HepG2 (cell line): ENCODE data around the gene PHLPP2. TPM values are rescaled to one million over a fixed set of nuclear protein-coding genes. Genes with fewer than 3 reads are reported as not detected.
A peak's percentile ranks its signal among the peaks of the same experiment; 100 is the strongest.

Experiments
- AKAP8 ChIP-seq: sonication (generic); formaldehyde crosslinking; IDR thresholded peaks from 2 replicates; pipeline ENCODE4 v1.5.1; 2020; ENCODE audit warnings: mild to moderate bottlenecking, missing genetic modification reagents
- ATM ChIP-seq: fragments of 450-650 bp; IDR thresholded peaks from 2 replicates; pipeline ENCODE4 v1.7.1; 2017; ENCODE audit warnings: mild to moderate bottlenecking, borderline replicate concordance
- DZIP1 ChIP-seq: sonication (generic); formaldehyde crosslinking; IDR thresholded peaks from 2 replicates; pipeline ENCODE4 v1.5.0; 2020; ENCODE audit warnings: mild to moderate bottlenecking, missing genetic modification reagents
- ELF3 ChIP-seq: IDR thresholded peaks from 2 replicates; pipeline ENCODE4 v1.6.1; 2016; ENCODE audit warnings: missing genetic modification reagents, missing compliant biosample characterization
- ELF4 ChIP-seq: sonication (generic); formaldehyde crosslinking; IDR thresholded peaks from 2 replicates; pipeline ENCODE4 v1.5.0; 2020; ENCODE audit warnings: missing genetic modification reagents, mild to moderate bottlenecking, moderate library complexity, borderline replicate concordance
- ESRRA ChIP-seq: sonication (generic); formaldehyde crosslinking; IDR thresholded peaks from 2 replicates; pipeline ENCODE4 v1.5.1; 2020; ENCODE audit warnings: mild to moderate bottlenecking, low read depth, missing genetic modification reagents
- ETV6 ChIP-seq: sonication (generic); formaldehyde crosslinking; conservative IDR thresholded peaks from 2 replicates; pipeline ENCODE4 v1.4.0; 2020; ENCODE audit warnings: missing genetic modification reagents
- HNF4A ChIP-seq: sonication (generic); formaldehyde crosslinking; IDR thresholded peaks from 2 replicates; pipeline ENCODE4 v1.4.0; 2020; ENCODE audit warnings: missing genetic modification reagents
- JUND ChIP-seq: sonication (generic); formaldehyde crosslinking; IDR thresholded peaks from 2 replicates; pipeline ENCODE4 v1.8.0; 2022; ENCODE audit warnings: mild to moderate bottlenecking, missing genetic modification reagents
- KAT7 ChIP-seq: IDR thresholded peaks from 2 replicates; pipeline ENCODE4 v1.6.1; 2018; ENCODE audit warnings: borderline replicate concordance, missing compliant biosample characterization
- KDM5B ChIP-seq: sonication (generic); formaldehyde crosslinking; IDR thresholded peaks from 2 replicates; pipeline ENCODE4 v1.4.0; 2020; ENCODE audit warnings: missing genetic modification reagents, mild to moderate bottlenecking, borderline replicate concordance
- NCOA5 ChIP-seq: sonication (generic); formaldehyde crosslinking; IDR thresholded peaks from 2 replicates; pipeline ENCODE4 v1.4.0; 2020; ENCODE audit warnings: missing genetic modification reagents
- NFAT5 ChIP-seq: sonication (generic); formaldehyde crosslinking; IDR thresholded peaks from 2 replicates; pipeline ENCODE4 v1.4.0; 2020; ENCODE audit warnings: missing genetic modification reagents
- PHF21A ChIP-seq: sonication (generic); formaldehyde crosslinking; IDR thresholded peaks from 2 replicates; pipeline ENCODE4 v1.5.0; 2020; ENCODE audit warnings: mild to moderate bottlenecking, missing genetic modification reagents
- PHF5A ChIP-seq: IDR thresholded peaks from one replicate; pipeline ENCODE4 v1.6.1; 2018; ENCODE audit warnings: low read depth, missing genetic modification reagents; ENCODE audit not compliant: unreplicated experiment
- SMAD9 ChIP-seq: sonication (generic); formaldehyde crosslinking; IDR thresholded peaks from 2 replicates; pipeline ENCODE4 v1.5.1; 2020; ENCODE audit warnings: mild to moderate bottlenecking, missing genetic modification reagents
- TFDP1 ChIP-seq: IDR thresholded peaks from 2 replicates; pipeline ENCODE4 v1.6.1; 2016; ENCODE audit warnings: missing compliant biosample characterization, missing genetic modification reagents, borderline replicate concordance
- ZBTB38 ChIP-seq: sonication (generic); formaldehyde crosslinking; IDR thresholded peaks from 2 replicates; pipeline ENCODE4 v1.5.1; 2020; ENCODE audit warnings: mild to moderate bottlenecking, missing genetic modification reagents
- ZNF501 ChIP-seq: sonication (generic); formaldehyde crosslinking; IDR thresholded peaks from 2 replicates; pipeline ENCODE4 v1.5.1; 2020; ENCODE audit warnings: mild to moderate bottlenecking, moderate library complexity, missing genetic modification reagents
- ZNF619 ChIP-seq: sonication (generic); formaldehyde crosslinking; IDR thresholded peaks from 2 replicates; pipeline ENCODE4 v1.4.0; 2020; ENCODE audit warnings: mild to moderate bottlenecking, missing genetic modification reagents
- ZNF747 ChIP-seq: sonication (generic); formaldehyde crosslinking; IDR thresholded peaks from 2 replicates; pipeline ENCODE4 v1.8.1; 2023; ENCODE audit warnings: missing genetic modification reagents, mild to moderate bottlenecking, borderline replicate concordance
- polyA plus RNA-seq, 8 experiments: library from polyadenylated mRNA; depleted of rRNA in 3 of 8; stranded (reverse) in 7 of 8; unstranded in 1 of 8; fragments of >200 nt; fragmentation: Illumina TruSeq in 4 of 8; extraction: Trizol in 4 of 8; gene quantifications; 2 replicates each; pipeline versions ENCODE4 v1.2.1 to v1.2.3, GENCODE V29; 2011 to 2016; ENCODE audit warnings: low read depth in 4 of 8, missing spikeins in 1 of 8, mixed read lengths in 1 of 8; ENCODE audit not compliant: insufficient read depth in 1 of 8
- total RNA-seq, 5 experiments: library from RNA; depleted of rRNA; stranded (reverse); fragments of >200 nt; fragmentation: Illumina TruSeq; extraction: Trizol; gene quantifications; 2 replicates each; pipeline ENCODE4 v1.2.3, GENCODE V29; 2016; ENCODE audit warnings: low read depth in 1 of 5

PHLPP2 gene
- total and polyA plus RNA-seq, 2 of the 13 experiments (the other 11 are each of a cell fraction or from before 2014, with no cell fraction given), result 8.9 TPM

- TF ChIP-seq DZIP1 (CRISPR knock-in tag), result peak; percentile 96
- peak; percentile 69; the same call in 1 of the 2 replicates for TF ChIP-seq ATM
- no peak for TF ChIP-seq NCOA5 (CRISPR knock-in tag)
- 0 out of 2 replicates have a peak, but pooled peaks have one; percentile 16 for TF ChIP-seq HNF4A
- TF ChIP-seq ELF3, result peak; percentile 31; the same call in 1 of the 2 replicates
- no peak for TF ChIP-seq KAT7 (CRISPR knock-in tag)
- no peak for TF ChIP-seq PHF5A
- peak; percentile 87; the same call in 1 of the 2 replicates for TF ChIP-seq ZNF501 (CRISPR knock-in tag)
- TF ChIP-seq PHF21A (CRISPR knock-in tag), result peak; percentile 82
- TF ChIP-seq JUND (CRISPR knock-in tag), result 0 out of 2 replicates have a peak, but pooled peaks have one; percentile 36
- peak; percentile 66; the same call in 1 of the 2 replicates for TF ChIP-seq ZNF619
- TF ChIP-seq AKAP8 (CRISPR knock-in tag), result no peak
- peak; percentile 54 for TF ChIP-seq ZBTB38
- no peak for TF ChIP-seq TFDP1 (CRISPR knock-in tag)
- peak; percentile 68; the same call in 1 of the 2 replicates for TF ChIP-seq ESRRA (CRISPR knock-in tag)
- TF ChIP-seq ELF4 (CRISPR knock-in tag), result peak; percentile 82; the same call in 1 of the 2 replicates
- peak; percentile 54; the same call in 1 of the 2 replicates for TF ChIP-seq SMAD9 (CRISPR knock-in tag)
- TF ChIP-seq ZNF747 (CRISPR knock-in tag), result peak; percentile 42
- TF ChIP-seq ETV6 (CRISPR knock-in tag), result no peak; the same call in 1 of the 2 replicates
- TF ChIP-seq NFAT5 (CRISPR knock-in tag), result no peak; the same call in 1 of the 2 replicates
- TF ChIP-seq KDM5B (CRISPR knock-in tag), result peak; percentile 80; the same call in 1 of the 2 replicates
Measured at GRCh38 chr16:71722801-71723536, 1.5 kb downstream of the PHLPP2 start (continued).
